GM21447 (cell line): Measurements from ENCODE around the gene EPAS1.
"Not testable (repeated sequence)": the region's sequence is repeated elsewhere in the genome, so short reads cannot be mapped to it uniquely, and the experiment has no call there.

Experiments
- ATAC-seq: cut with Tn5 transposase; IDR thresholded peaks from one replicate; pipeline ENCODE4 v1.9.1; 2021; ENCODE audit not compliant: unreplicated experiment

Gene EPAS1

GRCh38 chr2:46394649-46395510 is 97.7 kb downstream of the EPAS1 start:
- ATAC-seq, result no peak

DNA sequence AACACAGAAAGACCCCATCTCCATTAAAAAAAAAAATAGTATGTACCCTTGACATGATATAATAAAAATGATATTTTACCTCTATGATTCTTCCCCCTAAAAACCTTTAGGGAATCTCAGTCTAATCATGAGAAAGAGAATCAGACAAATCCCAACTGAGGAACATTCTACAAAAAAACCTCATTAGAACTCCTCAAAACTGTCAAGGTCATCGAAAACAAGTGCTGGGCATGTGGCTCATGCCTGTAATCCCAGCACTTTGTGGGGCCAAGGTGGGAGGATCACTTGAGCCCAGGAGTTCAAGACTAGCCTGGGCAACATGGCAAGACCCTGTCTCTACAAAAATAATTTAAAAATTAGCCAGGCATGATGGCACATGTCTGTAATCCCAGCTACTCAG is 98.5 kb downstream of the EPAS1 start:
- not testable (repeated sequence) for ATAC-seq

DNA sequence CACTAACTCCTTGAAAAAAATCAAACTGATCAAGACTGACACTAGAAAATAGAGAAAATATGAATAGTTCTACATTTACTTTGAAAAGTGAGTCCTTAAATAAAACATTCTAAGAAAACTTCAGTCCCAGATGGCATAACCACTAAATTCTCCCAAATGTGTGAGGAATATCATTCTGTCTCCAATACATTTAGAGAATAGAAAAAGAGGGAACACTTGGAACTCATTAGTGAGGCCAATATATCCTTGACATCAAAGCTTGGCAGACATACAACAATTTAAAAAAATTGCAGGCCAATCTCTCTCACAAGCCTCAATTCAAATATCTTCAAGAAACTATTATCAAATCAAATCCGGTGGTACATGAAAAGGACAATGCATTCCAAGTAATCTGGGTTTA is 102.8 kb downstream of the EPAS1 start:
- ATAC-seq, result no peak

DNA sequence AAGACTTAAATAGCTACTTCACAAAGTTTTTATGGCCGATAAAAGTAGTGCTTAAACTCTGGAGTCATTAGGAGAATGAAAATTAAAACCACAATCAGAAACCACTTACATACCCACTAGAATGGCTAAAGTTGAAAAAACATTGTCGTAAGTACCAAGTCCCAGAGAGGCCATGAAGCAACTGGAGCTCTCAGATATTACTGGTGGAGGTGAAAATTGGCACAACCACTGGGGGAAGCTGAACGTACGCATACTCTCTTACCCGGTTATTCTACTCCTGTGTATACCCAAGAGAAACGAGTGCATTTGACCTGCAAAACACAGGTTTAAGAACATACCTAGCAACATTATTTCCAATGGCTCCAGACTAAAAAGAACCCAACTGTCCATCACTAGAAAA is 105.7 kb downstream of the EPAS1 start:
- ATAC-seq, result no peak

DNA sequence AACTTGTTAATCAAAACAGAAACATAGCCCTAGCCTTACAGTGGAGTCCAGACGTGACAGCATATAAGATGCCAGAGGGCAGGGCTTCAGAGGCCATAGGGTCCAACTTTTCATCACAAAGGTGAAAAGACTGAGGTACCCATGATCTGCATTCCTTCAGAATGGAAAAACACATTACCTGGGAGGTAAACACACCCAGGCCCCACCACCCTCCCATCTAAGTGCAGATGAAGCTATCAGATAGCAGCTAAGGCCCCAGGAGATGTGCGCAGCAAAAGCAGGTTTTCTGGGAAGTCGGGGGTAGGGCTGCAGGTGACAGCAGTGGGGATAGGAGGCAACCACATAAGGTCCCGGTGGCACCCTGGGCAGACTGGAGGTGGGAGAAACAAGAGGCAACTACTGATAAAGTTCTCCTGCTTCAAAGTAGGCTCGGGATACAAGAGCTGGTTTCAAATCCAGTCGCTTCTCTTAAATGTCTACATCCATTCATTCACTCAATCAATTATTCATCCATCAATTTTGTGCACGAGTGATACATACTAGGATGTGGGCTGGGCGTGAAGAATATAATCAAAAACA is 107.1 kb downstream of the EPAS1 start:
- no peak for ATAC-seq

DNA sequence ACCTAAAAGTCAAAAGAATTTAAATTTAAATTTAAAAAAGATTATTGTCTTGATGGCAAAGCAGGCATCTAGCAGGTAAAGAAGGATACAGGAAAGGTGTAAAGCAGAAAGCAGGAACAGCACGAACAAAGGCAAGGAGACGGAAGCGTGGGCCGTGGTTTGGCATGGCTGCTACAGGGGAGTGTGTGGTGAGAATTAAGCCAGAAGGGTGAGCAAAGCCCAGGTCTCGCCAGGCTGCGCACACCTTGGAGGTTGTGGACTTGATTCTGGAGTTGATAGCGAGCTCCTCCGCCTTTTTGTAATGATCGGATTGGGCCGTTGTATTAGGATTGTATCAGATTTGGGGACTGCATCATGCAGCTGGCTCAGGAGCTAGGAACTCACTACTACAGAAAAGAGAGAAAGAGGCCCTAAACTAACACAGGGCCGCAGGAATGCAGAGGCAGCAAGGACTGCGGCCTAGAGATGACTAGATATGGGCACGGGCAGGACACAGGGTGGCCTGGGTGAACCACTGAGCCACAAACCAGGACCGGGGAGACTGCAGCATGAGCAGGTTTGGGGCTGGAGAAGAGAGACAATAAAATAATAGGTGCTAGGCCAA is 110.7 kb downstream of the EPAS1 start:
- ATAC-seq, result no peak

- no peak for ATAC-seq
Measured at GRCh38 chr2:46409756-46410155, 112.5 kb downstream of the EPAS1 start.

DNA sequence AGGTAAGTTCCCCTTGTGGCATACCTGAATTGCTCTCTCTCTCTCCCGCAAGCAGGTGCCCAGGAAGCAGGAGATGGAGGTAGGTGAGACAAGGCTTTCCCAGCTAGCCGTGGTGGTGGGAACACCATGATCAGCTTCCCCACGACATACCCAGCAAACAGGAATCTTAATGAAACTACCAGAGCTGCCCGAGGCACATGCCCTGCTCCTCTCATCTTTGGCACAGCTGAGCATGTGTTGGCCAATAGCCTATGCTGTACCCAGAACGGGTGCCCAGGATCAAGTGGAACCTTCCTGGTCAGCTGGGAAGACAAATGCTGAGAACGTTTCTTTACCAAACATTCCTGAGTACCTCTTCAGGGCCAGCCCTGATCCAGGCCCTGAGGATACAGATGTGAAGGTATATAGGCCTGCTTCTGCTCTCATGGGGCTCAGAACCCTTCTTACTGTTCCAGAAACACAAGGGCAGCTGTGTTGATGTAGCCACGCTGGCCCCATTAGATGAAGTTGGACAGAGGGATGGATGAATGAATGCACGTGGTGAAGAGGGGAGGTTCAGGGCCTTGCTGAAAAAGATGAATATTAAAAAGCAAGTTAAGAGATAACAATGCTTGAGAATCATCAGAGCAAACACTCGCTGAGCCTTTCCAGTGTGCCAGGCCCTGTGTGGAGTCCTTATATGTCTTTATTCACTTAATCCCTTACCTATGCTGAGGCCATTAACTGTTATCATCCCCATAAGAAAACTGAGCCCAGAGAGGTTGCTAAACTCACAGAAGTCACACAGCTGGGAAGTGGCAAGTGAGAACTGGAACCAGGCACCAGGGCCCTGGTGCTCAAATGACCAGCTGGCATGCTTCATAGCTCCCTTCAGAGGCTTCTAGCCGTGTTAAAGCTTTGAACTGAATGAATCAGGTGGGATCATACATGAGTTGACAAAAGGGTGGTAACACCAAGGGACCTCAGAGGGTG is 113.4 kb downstream of the EPAS1 start:
- no peak for ATAC-seq

DNA sequence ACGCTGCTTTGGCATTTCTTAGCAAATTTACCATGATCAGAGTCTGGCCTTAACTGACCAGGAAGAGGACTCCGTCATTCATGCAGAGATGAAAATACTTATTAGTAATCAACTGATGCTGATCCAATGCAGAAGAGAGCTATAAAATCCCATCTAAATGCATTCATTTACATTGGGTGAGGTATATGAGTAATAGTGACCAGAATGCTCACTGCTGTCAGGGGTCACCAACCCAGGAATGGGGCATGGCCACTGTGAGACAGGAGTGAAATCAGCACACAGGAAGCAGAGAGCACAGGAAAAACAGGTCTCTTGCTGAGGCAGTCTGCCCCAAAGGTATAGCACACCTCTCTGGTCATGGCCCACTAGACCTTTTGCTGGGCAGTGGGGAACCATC is 114.0 kb downstream of the EPAS1 start:
- no peak for ATAC-seq

DNA sequence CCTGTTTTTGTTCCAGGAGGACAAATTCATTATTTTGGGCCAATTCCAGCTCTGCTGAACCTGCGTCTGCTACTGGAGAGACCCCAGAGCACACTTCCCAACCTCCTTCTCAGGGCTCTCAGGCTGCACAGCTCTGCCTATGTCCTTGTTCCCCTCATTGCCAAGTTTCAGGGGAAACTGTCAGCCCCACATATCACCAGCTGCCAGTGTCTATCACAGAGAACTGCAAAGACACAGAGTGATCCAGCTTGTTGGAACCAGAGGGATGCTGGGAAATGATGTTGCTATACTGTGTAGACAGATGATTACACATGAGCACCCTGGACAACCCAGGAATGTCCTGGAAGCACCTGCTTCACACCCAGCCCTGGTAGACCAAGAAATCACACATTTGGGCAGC is 114.8 kb downstream of the EPAS1 start:
- no peak for ATAC-seq

- ATAC-seq, result no peak
Measured at GRCh38 chr2:46413111-46413510, 115.9 kb downstream of the EPAS1 start.

- no peak for ATAC-seq
Measured at GRCh38 chr2:46413631-46414030, 116.4 kb downstream of the EPAS1 start.

DNA sequence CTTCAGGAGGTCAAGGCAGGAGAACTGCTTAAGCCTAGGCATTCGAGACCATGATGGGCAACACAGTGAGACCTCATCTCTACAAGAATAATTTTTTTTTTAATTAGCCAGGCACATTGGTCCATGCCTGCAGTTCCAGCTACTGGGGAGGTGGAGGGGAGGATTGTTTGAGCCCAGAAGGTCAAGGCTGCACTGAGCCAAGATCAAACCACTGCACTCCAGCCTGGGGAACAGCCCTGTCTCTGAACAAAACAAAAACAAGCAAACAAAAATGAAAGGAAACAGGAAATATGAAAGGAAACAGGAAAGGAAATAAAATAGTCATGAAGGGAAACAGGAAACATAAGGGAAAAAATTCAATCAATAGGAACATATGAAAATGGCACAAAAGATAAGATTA is 117.5 kb downstream of the EPAS1 start:
- ATAC-seq, result no peak

DNA sequence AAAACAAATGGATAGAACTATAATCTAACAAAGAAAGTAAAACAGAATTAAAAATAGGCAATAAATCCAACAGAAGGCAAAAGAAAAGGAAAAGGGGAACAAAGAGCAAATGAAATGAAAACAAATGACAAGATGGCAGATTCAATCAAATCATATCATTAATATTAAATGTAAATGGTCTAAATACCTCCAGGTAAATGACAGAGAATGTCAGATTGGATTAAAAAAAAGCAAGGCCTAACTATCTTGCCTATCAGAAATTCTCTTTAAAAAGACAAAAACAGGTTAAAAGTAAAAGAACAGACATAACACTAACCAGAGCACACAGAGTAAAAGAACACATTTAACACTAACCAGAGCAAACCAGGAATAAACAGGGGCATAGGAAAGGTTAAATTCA is 119.1 kb downstream of the EPAS1 start:
- ATAC-seq, result no peak

GRCh38 chr2:46416739-46417403 is 119.7 kb downstream of the EPAS1 start:
- no peak for ATAC-seq

DNA sequence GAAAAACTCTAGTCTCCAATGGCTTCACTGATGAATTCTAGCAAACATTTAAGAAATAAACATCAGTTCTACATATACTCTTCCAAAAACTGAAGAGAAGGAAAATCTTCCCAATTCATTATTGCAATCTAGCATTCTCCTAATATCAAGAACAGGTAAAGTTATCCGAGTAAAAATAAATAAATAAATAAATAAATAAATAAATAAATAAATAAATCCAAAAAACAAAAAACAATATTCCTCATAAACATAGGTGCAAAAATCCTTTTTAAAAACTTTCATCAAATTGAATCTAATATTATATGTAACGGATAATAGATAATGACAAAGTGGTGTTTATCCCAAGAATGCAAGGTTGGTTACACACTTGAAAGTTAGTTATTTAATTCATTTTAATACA is 123.7 kb downstream of the EPAS1 start:
- ATAC-seq, result no peak

GRCh38 chr2:46421361-46421760 is 124.2 kb downstream of the EPAS1 start:
- ATAC-seq, result no peak

DNA sequence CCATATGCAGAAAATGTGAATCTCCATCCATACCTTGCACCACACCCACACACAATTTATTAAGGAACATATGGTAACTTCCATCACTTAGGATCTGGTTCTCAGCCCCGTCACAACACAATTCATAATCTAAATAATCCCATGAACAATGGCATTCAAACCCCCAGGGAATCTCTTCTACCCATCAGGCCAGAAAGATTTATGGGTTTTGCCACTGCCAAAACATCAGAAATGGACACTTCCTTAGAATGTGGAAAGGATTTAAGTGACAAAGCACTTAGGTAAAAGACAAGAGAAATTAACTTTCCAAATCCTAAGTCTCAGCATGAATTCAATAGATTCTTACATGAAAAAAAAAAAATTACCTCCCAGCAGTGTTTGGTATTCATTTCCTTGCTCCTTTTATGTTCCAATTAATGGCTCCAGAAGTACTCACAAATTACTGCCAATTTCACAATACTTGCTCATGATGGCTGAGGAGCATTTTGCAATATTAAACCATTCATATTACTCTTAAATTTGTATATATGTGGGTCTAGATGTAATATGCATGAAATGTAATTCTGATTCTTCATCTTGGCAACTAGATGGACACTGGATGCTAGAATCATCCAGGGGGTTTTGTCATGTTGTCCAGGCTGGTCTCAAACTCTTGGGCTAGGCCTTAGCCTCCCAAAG is 125.6 kb downstream of the EPAS1 start:
- no peak for ATAC-seq

- no peak for ATAC-seq
Measured at GRCh38 chr2:46424937-46425336, 127.7 kb downstream of the EPAS1 start.

DNA sequence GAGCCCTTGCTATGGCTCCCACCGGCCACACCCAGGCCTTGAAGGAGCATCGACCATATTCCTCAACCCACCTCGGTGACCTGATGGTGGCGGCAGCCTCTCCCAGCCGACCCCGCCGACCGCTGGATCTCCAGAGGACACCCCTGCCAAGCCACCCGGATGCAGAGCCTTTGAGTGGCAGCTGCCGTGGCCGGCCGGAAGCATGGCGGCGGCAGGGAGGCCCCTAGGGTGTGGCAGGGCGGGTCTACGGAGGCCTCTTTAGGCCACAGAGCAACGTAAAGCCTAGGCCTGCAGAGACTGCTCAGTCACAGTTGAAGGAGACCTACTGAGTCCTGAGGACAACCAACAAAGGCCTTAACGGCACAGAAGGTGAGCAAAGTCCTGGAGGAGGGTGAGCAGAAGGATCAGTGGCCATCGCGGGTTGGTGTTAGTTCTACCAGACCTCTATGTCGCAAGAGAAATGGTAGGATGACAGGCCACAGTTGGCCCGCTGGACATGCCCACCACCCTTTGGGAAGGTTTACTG is 131.8 kb downstream of the EPAS1 start:
- ATAC-seq, result no peak
